MM.1S (cell line): ENCODE data around the gene MFRP.

ENCODE experiments used
- DNase-seq: peaks from one replicate; pipeline ENCODE4 v3.0.0-alpha.2; 2015
- H2AFZ ChIP-seq: fragments of 300-600 bp; sonication (generic); 2 replicates; pipeline ENCODE4 v1.6.0; 2016; ENCODE audit warnings: antibody characterized with exemption, low read length
- H3F3A ChIP-seq: fragments of 300-600 bp; sonication (generic); 2 replicates; pipeline ENCODE4 v1.6.1; 2016; ENCODE audit warnings: mild to moderate bottlenecking, antibody characterized with exemption, low read length, moderate library complexity, mixed read lengths; ENCODE audit not compliant: insufficient read depth
- H3K27ac ChIP-seq: fragments of 300-600 bp; sonication (generic); 2 replicates; pipeline ENCODE4 v1.5.1; 2016; ENCODE audit warnings: mild to moderate bottlenecking, low read length
- H3K27me3 ChIP-seq: fragments of 300-600 bp; sonication (generic); replicated peaks from 2 replicates; pipeline ENCODE4 v1.6.0; 2016; ENCODE audit warnings: low read length; ENCODE audit not compliant: insufficient read depth
- H3K36me3 ChIP-seq: fragments of 300-600 bp; sonication (generic); replicated peaks from 2 replicates; pipeline ENCODE4 v1.6.1; 2016; ENCODE audit warnings: mild to moderate bottlenecking, low read length, mixed read lengths; ENCODE audit not compliant: insufficient read depth
- H3K4me1 ChIP-seq: fragments of 300-600 bp; sonication (generic); 2 replicates; pipeline ENCODE4 v1.6.1; 2016; ENCODE audit warnings: low read length, mixed read lengths
- H3K4me2 ChIP-seq: fragments of 300-600 bp; sonication (generic); 2 replicates; pipeline ENCODE4 v1.6.0; 2016; ENCODE audit warnings: low read depth, low read length
- H3K4me3 ChIP-seq: fragments of 300-600 bp; sonication (generic); 2 replicates; pipeline ENCODE4 v1.5.1; 2016; ENCODE audit warnings: low read length, mixed read lengths
- H3K79me2 ChIP-seq: fragments of 300-600 bp; sonication (generic); 2 replicates; pipeline ENCODE4 v1.6.1; 2016; ENCODE audit warnings: mixed run types, low read length, mixed read lengths
- H3K9ac ChIP-seq: fragments of 300-600 bp; sonication (generic); 2 replicates; pipeline ENCODE4 v1.6.1; 2016; ENCODE audit warnings: low read length, mixed read lengths
- H3K9me2 ChIP-seq: fragments of 300-600 bp; sonication (generic); replicated peaks from 2 replicates; pipeline ENCODE4 v1.6.1; 2016; ENCODE audit warnings: mild to moderate bottlenecking, low read length, mixed read lengths; ENCODE audit not compliant: insufficient read depth
- H3K9me3 ChIP-seq: fragments of 300-600 bp; sonication (generic); replicated peaks from 2 replicates; pipeline ENCODE4 v1.6.1; 2016; ENCODE audit warnings: mild to moderate bottlenecking, low read length, mixed read lengths; ENCODE audit not compliant: insufficient read depth
- H4K20me1 ChIP-seq: fragments of 300-600 bp; sonication (generic); 2 replicates; pipeline ENCODE4 v1.6.1; 2016; ENCODE audit warnings: mild to moderate bottlenecking, low read length, moderate library complexity, mixed read lengths; ENCODE audit not compliant: insufficient read depth
- EZH2 ChIP-seq: fragments of 300-600 bp; sonication (generic); optimal IDR thresholded peaks from 2 replicates; pipeline ENCODE3; 2017; ENCODE audit warnings: low read depth, mild to moderate bottlenecking, antibody characterized with exemption, low read length, mixed read lengths
- EZH2phosphoT487 ChIP-seq: fragments of 300-600 bp; sonication (generic); IDR thresholded peaks from 2 replicates; pipeline ENCODE4 v1.6.1; 2018; ENCODE audit warnings: antibody characterized with exemption, low read length
- TF ChIP-seq, protein P1 (sequence below): fragments of 300-600 bp; sonication (generic); IDR thresholded peaks from 2 replicates; pipeline ENCODE4 v1.5.1; 2016; ENCODE audit warnings: antibody characterized with exemption, low read length, mixed read lengths

MFRP gene

DNA sequence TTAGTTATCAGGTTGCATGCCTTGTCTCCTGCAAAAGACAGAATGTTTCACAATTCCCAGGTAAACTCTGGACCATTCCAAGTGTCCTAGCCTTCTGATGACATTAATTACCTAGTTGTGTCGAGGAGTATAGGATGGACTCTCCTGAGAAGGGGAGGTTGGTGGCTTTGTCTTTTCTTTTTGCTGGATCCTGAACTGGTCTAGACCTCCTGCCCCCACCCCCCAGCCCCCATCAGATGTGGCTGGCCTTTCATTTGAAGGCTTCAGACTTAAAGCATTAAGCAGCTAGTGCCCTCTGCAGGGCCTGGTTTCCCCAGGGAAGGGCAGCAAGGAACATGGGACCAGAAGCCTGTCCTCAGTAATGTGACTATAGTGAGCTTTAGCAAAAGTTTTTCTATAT, 39.3 kb downstream of the MFRP start:
- H2AFZ ChIP-seq, result no peak overlapping the region
- H3K27ac ChIP-seq, result no peak overlapping the region
- H3K9me2 ChIP-seq, result no peaks in the 10 kb centered on the region
- no peaks in the 10 kb centered on the region for H3K36me3 ChIP-seq
- no peak overlapping the region for H3K9ac ChIP-seq
- H3K79me2 ChIP-seq, result no peaks in the 10 kb centered on the region
- no peaks in the 10 kb centered on the region for H3K4me1 ChIP-seq
- no peaks in the 10 kb centered on the region for H3K27me3 ChIP-seq
- DNase-seq, result no peak
- no peak overlapping the region for H3K4me2 ChIP-seq
- H3K9me3 ChIP-seq, result no peaks in the 10 kb centered on the region
- H3K4me3 ChIP-seq, result no peak overlapping the region
- TF ChIP-seq EZH2, result no peak
- TF ChIP-seq, protein P1, sequence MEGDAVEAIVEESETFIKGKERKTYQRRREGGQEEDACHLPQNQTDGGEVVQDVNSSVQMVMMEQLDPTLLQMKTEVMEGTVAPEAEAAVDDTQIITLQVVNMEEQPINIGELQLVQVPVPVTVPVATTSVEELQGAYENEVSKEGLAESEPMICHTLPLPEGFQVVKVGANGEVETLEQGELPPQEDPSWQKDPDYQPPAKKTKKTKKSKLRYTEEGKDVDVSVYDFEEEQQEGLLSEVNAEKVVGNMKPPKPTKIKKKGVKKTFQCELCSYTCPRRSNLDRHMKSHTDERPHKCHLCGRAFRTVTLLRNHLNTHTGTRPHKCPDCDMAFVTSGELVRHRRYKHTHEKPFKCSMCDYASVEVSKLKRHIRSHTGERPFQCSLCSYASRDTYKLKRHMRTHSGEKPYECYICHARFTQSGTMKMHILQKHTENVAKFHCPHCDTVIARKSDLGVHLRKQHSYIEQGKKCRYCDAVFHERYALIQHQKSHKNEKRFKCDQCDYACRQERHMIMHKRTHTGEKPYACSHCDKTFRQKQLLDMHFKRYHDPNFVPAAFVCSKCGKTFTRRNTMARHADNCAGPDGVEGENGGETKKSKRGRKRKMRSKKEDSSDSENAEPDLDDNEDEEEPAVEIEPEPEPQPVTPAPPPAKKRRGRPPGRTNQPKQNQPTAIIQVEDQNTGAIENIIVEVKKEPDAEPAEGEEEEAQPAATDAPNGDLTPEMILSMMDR, result no peak
- TF ChIP-seq EZH2phosphoT487, result no peak
- H3F3A ChIP-seq, result no peaks in the 10 kb centered on the region; the same call in 1 of the 2 replicates
- no peaks in the 10 kb centered on the region for H4K20me1 ChIP-seq

- no peak for DNase-seq
- Histone ChIP-seq H3K27ac (no peak overlapping the region), H3K4me1 (no peaks in the 10 kb centered on the region), H3F3A (no peaks in the 10 kb centered on the region; the same call in 1 of the 2 replicates), H3K9ac (no peak overlapping the region), H2AFZ (no peak overlapping the region), H3K36me3 (no peaks in the 10 kb centered on the region), H3K9me2 (no peaks in the 10 kb centered on the region), H3K79me2 (no peaks in the 10 kb centered on the region), H3K4me3 (no peak overlapping the region), H3K4me2 (no peak overlapping the region), H3K9me3 (no peaks in the 10 kb centered on the region), H4K20me1 (no peaks in the 10 kb centered on the region), H3K27me3 (no peaks in the 10 kb centered on the region)
- TF ChIP-seq EZH2phosphoT487 (no peak), EZH2 (no peak)
- TF ChIP-seq, protein P1, result no peak
Observed at GRCh38 chr11:119306373-119306890, 40.1 kb downstream of the MFRP start.

GRCh38 chr11:119305556-119306372, 40.7 kb downstream of the MFRP start:
- no peaks in the 10 kb centered on the region for H3K9me2 ChIP-seq
- no peaks in the 10 kb centered on the region for H3K36me3 ChIP-seq
- no peak overlapping the region for H3K4me3 ChIP-seq
- H3K4me1 ChIP-seq, result no peaks in the 10 kb centered on the region
- no peak for DNase-seq
- no peaks in the 10 kb centered on the region for H4K20me1 ChIP-seq
- no peaks in the 10 kb centered on the region; the same call in 1 of the 2 replicates for H3F3A ChIP-seq
- TF ChIP-seq, protein P1, result no peak
- no peak for TF ChIP-seq EZH2phosphoT487
- TF ChIP-seq EZH2, result no peak
- H3K9ac ChIP-seq, result no peak overlapping the region
- no peak overlapping the region for H3K4me2 ChIP-seq
- no peaks in the 10 kb centered on the region for H3K79me2 ChIP-seq
- H2AFZ ChIP-seq, result no peak overlapping the region
- H3K27ac ChIP-seq, result no peak overlapping the region
- no peaks in the 10 kb centered on the region for H3K27me3 ChIP-seq
- H3K9me3 ChIP-seq, result no peaks in the 10 kb centered on the region
